GM12878 (cell line): Measurements from ENCODE around the gene NUAK2. TPM values are rescaled to one million over a fixed set of nuclear protein-coding genes. Genes with fewer than 3 reads are reported as not detected.

Source experiments
- BCL11A ChIP-seq: IDR thresholded peaks from 2 replicates; pipeline ENCODE4 v1.6.1; 2011; ENCODE audit warnings: low read depth, low read length
- BRCA1 ChIP-seq: IDR thresholded peaks from 2 replicates; pipeline ENCODE4 v1.6.1; 2011; ENCODE audit warnings: low read depth, low read length, improper control_type of control experiment
- JUNB ChIP-seq: IDR thresholded peaks from 2 replicates; pipeline ENCODE4 v1.6.1; 2016; ENCODE audit warnings: antibody characterized with exemption, mild to moderate bottlenecking
- KAT2A ChIP-seq: conservative IDR thresholded peaks from 2 replicates; pipeline ENCODE4 v1.6.1; 2011; ENCODE audit warnings: low read depth, low read length; ENCODE audit not compliant: control insufficient read depth
- KLF5 ChIP-seq: fragments of 450-650 bp; IDR thresholded peaks from 2 replicates; pipeline ENCODE4 v1.6.1; 2014; ENCODE audit warnings: mild to moderate bottlenecking; ENCODE audit not compliant: partially characterized antibody
- PAX5 ChIP-seq: IDR thresholded peaks from 2 replicates; pipeline ENCODE4 v1.6.1; 2011; ENCODE audit warnings: low read depth, low read length, borderline replicate concordance
- PKNOX1 ChIP-seq: fragments of 450-650 bp; IDR thresholded peaks from 2 replicates; pipeline ENCODE4 v1.6.1; 2016; ENCODE audit warnings: mild to moderate bottlenecking
- SKIL ChIP-seq: fragments of 450-650 bp; IDR thresholded peaks from 2 replicates; pipeline ENCODE4 v1.6.1; 2017; ENCODE audit warnings: mild to moderate bottlenecking, low read depth, inconsistent platforms; ENCODE audit not compliant: poor library complexity, severe bottlenecking
- USF2 ChIP-seq: IDR thresholded peaks from 2 replicates; pipeline ENCODE4 v1.6.1; 2011; ENCODE audit warnings: low read depth, low read length, improper control_type of control experiment, borderline replicate concordance
- ZBED1 ChIP-seq: IDR thresholded peaks from 2 replicates; pipeline ENCODE4 v1.6.1; 2016; ENCODE audit warnings: borderline replicate concordance
- polyA plus RNA-seq, 11 experiments: library from polyadenylated mRNA; depleted of rRNA in 4 of 11; unstranded in 6 of 11; stranded (reverse) in 5 of 11; fragments of >200 nt; fragmentation: Nextera tagmentation in 4 of 11; fragmentation: Illumina TruSeq in 1 of 11; extraction: Ambion mirVana in 4 of 11; extraction: Trizol in 1 of 11; gene quantifications; 1 replicate in 1 of 11; 2 replicates in 10 of 11; pipeline versions ENCODE4 v1.2.1 to v1.2.3, GENCODE V29; 2011 to 2016; ENCODE audit warnings: inconsistent platforms in 2 of 11, missing spikeins in 2 of 11, low read depth in 1 of 11
- total RNA-seq, 4 experiments: library from RNA; depleted of rRNA in 3 of 4; stranded (reverse); fragments of >200 nt in 3 of 4; fragmentation: Illumina TruSeq in 1 of 4; extraction: Trizol in 1 of 4; gene quantifications; 2 replicates each; pipeline versions ENCODE4 v1.2.1 to v1.2.3, GENCODE V29; 2013 to 2021

Gene NUAK2
- total and polyA plus RNA-seq, 10 of the 15 experiments (the other 5 are each of a cell fraction or from before 2014, with no cell fraction given): 0.27 to 3.0 (median 1.2) TPM

- TF ChIP-seq ZBED1: no peak
- TF ChIP-seq BRCA1: no peak
- no peak for TF ChIP-seq SKIL
- TF ChIP-seq KLF5: no peak
- TF ChIP-seq BCL11A: no peak
- TF ChIP-seq KAT2A: no peak
- no peak for TF ChIP-seq USF2
- peak; percentile 94 for TF ChIP-seq JUNB
- no peak for TF ChIP-seq PKNOX1
- TF ChIP-seq PAX5: peak; percentile 73; the same call in 1 of the 2 replicates
- TF ChIP-seq, all 136 proteins: peak for 11
These were observed 18.2 kb upstream of the NUAK2 start (continued) for GRCh38 chr1:205339717-205340116.
